K562 (cell line): Measurements from ENCODE around the gene PIKFYVE. TPM values are rescaled to one million over a fixed set of nuclear protein-coding genes. Genes with fewer than 3 reads are reported as not detected.
"Not testable (repeated sequence)": the region's sequence is repeated elsewhere in the genome, so short reads cannot be mapped to it uniquely, and the experiment has no call there.

Source experiments
- ATAC-seq: fragments of 200-7000 bp; cut with Tn5 transposase; 3 replicates; pipeline ENCODE4 v1.9.1; 2020; ENCODE audit warnings: moderate library complexity
- BruUV-seq: library from RNA; stranded (reverse); fragments of 400-500 nt; replicated peaks from 2 replicates; lab custom pipeline; 2021; lab: Mats Ljungman, UMichigan
- CTCF ChIA-PET: fragments of 300-600 bp; formaldehyde crosslinking; extraction: SDS; loops from one replicate; lab custom pipeline; 2021; ENCODE audit warnings: low intra/inter-chr PET ratio; lab: Yijun Ruan, JAX
- POLR2A ChIA-PET: fragments of 300-600, 350-650 bp; sonication (Branson Sonifier 250); formaldehyde crosslinking; extraction: SDS; loops from one replicate; lab custom pipeline; 2021; ENCODE audit warnings: antibody characterized with exemption, inconsistent platforms; lab: Yijun Ruan, JAX
- DNase-seq, 4 experiments: peaks; one replicate each; pipeline versions ENCODE4 v3.0.0 to v3.0.0-alpha.2; 2011 to 2018; ENCODE audit warnings: low spot score in 3 of 4, mixed read lengths in 3 of 4; ENCODE audit errors: extremely low read depth in 1 of 4
- FAIRE-seq: peaks from 2 replicates; lab custom pipeline; 2011; peaks lifted over from hg19 to GRCh38; lab: Jason Lieb, UNC
- H2AFZ ChIP-seq: 2 replicates; pipeline ENCODE4 v1.6.0; 2011; ENCODE audit warnings: low read depth, low read length, control low read depth, inconsistent platforms
- H3K27ac ChIP-seq: fragments of 200-600 bp; 3 replicates; pipeline ENCODE4 v1.8.0; 2011; ENCODE audit warnings: low read depth, mild to moderate bottlenecking, control low read depth, inconsistent platforms, low read length, moderate library complexity, mixed read lengths; ENCODE audit errors: extremely low read depth
- H3K27me3 ChIP-seq, 2 experiments: fragments of 300-600 bp in 1 of 2; 2 replicates in 1 of 2; 3 replicates in 1 of 2; pipeline versions ENCODE4 v1.6.0 to v1.8.0; 2011; ENCODE audit warnings: inconsistent platforms in 2 of 2, low read length in 2 of 2, mild to moderate bottlenecking in 1 of 2, mixed read lengths in 1 of 2, moderate library complexity in 1 of 2; ENCODE audit not compliant: control insufficient read depth in 2 of 2, insufficient read depth in 2 of 2
- H3K36me3 ChIP-seq: fragments of 300-600 bp; 3 replicates; pipeline ENCODE4 v1.8.0; 2011; ENCODE audit warnings: mild to moderate bottlenecking, low read length, inconsistent platforms; ENCODE audit not compliant: control insufficient read depth, insufficient read depth
- H3K4me1 ChIP-seq, 2 experiments: fragments of 200-600 bp in 1 of 2; replicated peaks in 1 of 2; 2 replicates in 1 of 2; 3 replicates in 1 of 2; pipeline versions ENCODE4 v1.5.1 to v1.8.0; 2011; ENCODE audit warnings: inconsistent platforms in 2 of 2, low read length in 2 of 2, mild to moderate bottlenecking in 1 of 2, mixed read lengths in 1 of 2, moderate library complexity in 1 of 2; ENCODE audit not compliant: control insufficient read depth in 2 of 2, insufficient read depth in 2 of 2
- H3K4me2 ChIP-seq: 2 replicates; pipeline ENCODE4 v1.6.1; 2011; ENCODE audit warnings: low read length, control low read depth, inconsistent platforms, mixed read lengths; ENCODE audit not compliant: insufficient read depth
- H3K4me3 ChIP-seq: fragments of 200-600 bp; sonication (generic), shearing (Covaris generic); 2 replicates; pipeline ENCODE4 v1.5.1; 2016; ENCODE audit warnings: control low read depth, inconsistent platforms
- H3K79me2 ChIP-seq: fragments of 200-600 bp; 3 replicates; pipeline ENCODE4 v1.8.0; 2011; ENCODE audit warnings: low read length, inconsistent platforms; ENCODE audit not compliant: control insufficient read depth, insufficient read depth
- H3K9ac ChIP-seq, 2 experiments: 2 replicates each; pipeline versions ENCODE4 v1.6.0 to v1.6.1; 2011; ENCODE audit warnings: low read depth in 2 of 2, low read length in 2 of 2, control low read depth in 1 of 2, inconsistent platforms in 1 of 2, mild to moderate bottlenecking in 1 of 2, mixed read lengths in 1 of 2; ENCODE audit not compliant: insufficient read depth in 1 of 2
- H3K9me1 ChIP-seq: one replicate; pipeline ENCODE4 v1.6.0; 2011; ENCODE audit warnings: inconsistent platforms, mild to moderate bottlenecking, low read length, moderate library complexity; ENCODE audit not compliant: control insufficient read depth, insufficient read depth
- H3K9me3 ChIP-seq: replicated peaks from 2 replicates; pipeline ENCODE4 v1.5.1; 2011; ENCODE audit warnings: low read depth, low read length, inconsistent platforms; ENCODE audit not compliant: control insufficient read depth, insufficient read depth
- H4K20me1 ChIP-seq: replicated peaks from 2 replicates; pipeline ENCODE4 v1.6.1; 2011; ENCODE audit warnings: low read length, inconsistent platforms, mixed read lengths; ENCODE audit not compliant: control insufficient read depth, insufficient read depth
- BRF2 ChIP-seq: IDR thresholded peaks from 3 replicates; pipeline ENCODE4 v1.6.1; 2011; ENCODE audit warnings: borderline replicate concordance, mild to moderate bottlenecking; ENCODE audit not compliant: insufficient read length, insufficient read depth
- CTBP1 ChIP-seq: fragments of 450-650 bp; IDR thresholded peaks from 2 replicates; pipeline ENCODE4 v1.6.1; 2016; ENCODE audit warnings: borderline replicate concordance
- ETS2 ChIP-seq: IDR thresholded peaks from 2 replicates; pipeline ENCODE4 v1.6.1; 2016; ENCODE audit warnings: borderline replicate concordance, missing genetic modification characterization, mild to moderate bottlenecking, moderate library complexity, missing compliant biosample characterization; ENCODE audit not compliant: poor library complexity, severe bottlenecking
- HNRNPLL ChIP-seq: fragments of 200-400 bp; formaldehyde crosslinking; IDR thresholded peaks from 2 replicates; pipeline ENCODE4 v1.6.1; 2017; ENCODE audit warnings: low read length, low read depth, mild to moderate bottlenecking; ENCODE audit not compliant: poor library complexity, severe bottlenecking
- KLF1 ChIP-seq: fragments of 450-650 bp; IDR thresholded peaks from 2 replicates; pipeline ENCODE4 v1.6.1; 2016; ENCODE audit warnings: missing genetic modification characterization, missing compliant biosample characterization
- LEF1 ChIP-seq: fragments of 450-650 bp; IDR thresholded peaks from 2 replicates; pipeline ENCODE4 v1.6.1; 2016; ENCODE audit warnings: mild to moderate bottlenecking
- MBD1 ChIP-seq: fragments of 250-450 bp; sonication (Bioruptor Pico); IDR thresholded peaks from 2 replicates; pipeline ENCODE4 v1.8.0; 2022; ENCODE audit warnings: inconsistent platforms
- SETDB1 ChIP-seq: IDR thresholded peaks from one replicate; pipeline ENCODE4 v1.6.1; 2012; ENCODE audit warnings: low read length, control low read depth, inconsistent platforms
- TAF1 ChIP-seq: IDR thresholded peaks from 2 replicates; pipeline ENCODE4 v1.6.1; 2011; ENCODE audit warnings: mild to moderate bottlenecking, low read length, moderate library complexity; ENCODE audit not compliant: insufficient read depth, control insufficient read depth, severe bottlenecking; ENCODE audit errors: extremely low read depth
- ZNF146 ChIP-seq: IDR thresholded peaks from one replicate; pipeline ENCODE4 v1.6.1; 2018; ENCODE audit warnings: missing compliant biosample characterization; ENCODE audit not compliant: unreplicated experiment
- ZNF780A ChIP-seq: fragments of 250-450 bp; sonication (Bioruptor Pico); IDR thresholded peaks from 2 replicates; pipeline ENCODE4 v1.5.0; 2021; ENCODE audit warnings: mild to moderate bottlenecking
- WGBS: fragments of 100-300 bp; shearing (Covaris generic); methylation state at CpG from one replicate; pipeline ENCODE4 v1.1.6; 2016; ENCODE audit warnings: low coverage, mixed read lengths; ENCODE audit not compliant: insufficient coverage; ENCODE audit errors: missing lambda C conversion rate; 5-methylcytosine and 5-hydroxymethylcytosine counted together
- in situ Hi-C: fragments of 300-500 bp; cut with MboI; formaldehyde crosslinking; loops from 4 replicates; pipeline ENCODE4 v1.15.0; 2018; ENCODE audit warnings: inconsistent platforms, mixed read lengths
- intact Hi-C: fragments of 100-400 bp; cut with micrococcal nuclease; formaldehyde crosslinking; loops from 2 replicates; pipeline ENCODE4 v1.14.2; 2022
- polyA plus RNA-seq, 8 experiments: library from polyadenylated mRNA; depleted of rRNA in 4 of 8; stranded (reverse) in 5 of 8; unstranded in 3 of 8; fragments of >200 nt; fragmentation: Nextera tagmentation in 2 of 8; fragmentation: Illumina TruSeq in 1 of 8; extraction: Ambion mirVana in 2 of 8; extraction: Trizol in 1 of 8; gene quantifications; 2 replicates each; pipeline versions ENCODE4 v1.2.1 to v1.2.3, GENCODE V29; 2011 to 2014; ENCODE audit warnings: inconsistent platforms in 1 of 8, missing spikeins in 1 of 8
- total RNA-seq, 7 experiments: library from RNA; depleted of rRNA in 6 of 7; stranded (reverse); fragments of >200 nt in 6 of 7; fragmentation: Illumina TruSeq in 2 of 7; extraction: Trizol in 2 of 7; gene quantifications; 2 replicates each; pipeline versions ENCODE4 v1.2.1 to v1.2.3, GENCODE V29; 2011 to 2021; ENCODE audit warnings: low replicate concordance in 1 of 7

The PIKFYVE gene
- total and polyA plus RNA-seq, 9 of the 15 experiments (the other 6 are each of a cell fraction or from before 2014, with no cell fraction given): 3.6 to 25.6 (median 16.7) TPM

GRCh38 chr2:208396796-208397195 is 130.7 kb downstream of the PIKFYVE start:
- DNase-seq, H3K4me2 ChIP-seq, CTCF ChIA-PET, BruUV-seq, FAIRE-seq, H3K27ac ChIP-seq, H3K79me2 ChIP-seq, H3K9ac ChIP-seq, H3K9me3 ChIP-seq, H2AFZ ChIP-seq, POLR2A ChIA-PET, H4K20me1 ChIP-seq, H3K4me3 ChIP-seq, H3K27me3 ChIP-seq, H3K36me3 ChIP-seq, H3K4me1 ChIP-seq, ATAC-seq, H3K9me1 ChIP-seq: not testable (repeated sequence)
- whole genome bisulfite sequencing: 9% methylated on average over 1 of the region's 4 CpGs
- TF ChIP-seq ZNF146: peak; percentile 66
- in situ Hi-C loops: loop anchor here (25.0 kb wide), 1 partner anchor 1791 kb away; no protein-coding TSS in a partner anchor
- intact Hi-C loops: loop anchor here (5.0 kb wide), 2 partner anchors 1181 to 1566 kb away; no protein-coding TSS in a partner anchor

GRCh38 chr2:208399201-208399600 is 133.1 kb downstream of the PIKFYVE start:
- POLR2A ChIA-PET: interaction anchor here (0.6 kb wide), 1 partner anchor 999 kb away, joined by 3 read pairs; no protein-coding TSS in a partner anchor
- TF ChIP-seq ZNF780A (no peak), CTBP1 (no peak), BRF2 (no peak), ETS2 (tag) (no peak), SETDB1 (no peak), HNRNPLL (no peak), TAF1 (no peak), KLF1 (tag) (no peak), LEF1 (no peak), MBD1 (no peak)

More at GRCh38 chr2:208399201-208399600, 133.1 kb downstream of the PIKFYVE start:
- CTCF ChIA-PET: no interaction called here
- FAIRE-seq: no peak
- Histone ChIP-seq H3K4me2 (no peak overlapping the region), H3K4me1 (no peaks in the 10 kb centered on the region), H3K9me1 (no peaks in the 10 kb centered on the region), H3K79me2 (no peaks in the 10 kb centered on the region), H3K9me3 (no peaks in the 10 kb centered on the region), H3K27ac (no peak overlapping the region), H3K4me3 (no peak overlapping the region), H3K27me3 (no peaks in the 10 kb centered on the region), H3K9ac (no peak overlapping the region), H4K20me1 (no peaks in the 10 kb centered on the region), H2AFZ (no peak overlapping the region), H3K36me3 (no peaks in the 10 kb centered on the region)
- in situ Hi-C loops: loop anchor here (25.0 kb wide), 1 partner anchor 1788 kb away; no protein-coding TSS in a partner anchor
- no peak for DNase-seq
- ATAC-seq: no peak
- BruUV-seq: no TSS peak
- intact Hi-C loops: loop anchor here (5.0 kb wide), 2 partner anchors 1178 to 1563 kb away; no protein-coding TSS in a partner anchor
- 0% methylated on average over 1 of the region's 1 CpG for WGBS
